GM23338 (cell line): ENCODE results near the gene TRAK1. TPM values are rescaled to one million over a fixed set of nuclear protein-coding genes. Genes with fewer than 3 reads are reported as not detected.
A peak's percentile ranks its signal among the peaks of the same experiment; 100 is the strongest.

Experiments used
- ATAC-seq: fragments of 200-7000 bp; cut with Tn5 transposase; 3 replicates; pipeline ENCODE4 v1.9.1; 2020
- DNase-seq: peaks from one replicate; pipeline ENCODE4 v3.0.0-alpha.2; 2015; ENCODE audit warnings: low spot score
- H2AFZ ChIP-seq: fragments of 200-600 bp; sonication (generic); 2 replicates; pipeline ENCODE4 v1.8.0; 2016; ENCODE audit warnings: antibody characterized with exemption, mild to moderate bottlenecking, moderate library complexity
- H3F3A ChIP-seq: fragments of 200-600 bp; sonication (generic); replicated peaks from 2 replicates; pipeline ENCODE4 v1.8.0; 2017; ENCODE audit warnings: antibody characterized with exemption, mixed run types, low read depth
- H3K27ac ChIP-seq: fragments of 200-600 bp; sonication (generic); 2 replicates; pipeline ENCODE4 v1.6.1; 2016; ENCODE audit warnings: low read depth
- H3K27me3 ChIP-seq: fragments of 200-600 bp; sonication (generic); 2 replicates; pipeline ENCODE4 v1.8.0; 2016; ENCODE audit warnings: mild to moderate bottlenecking, mixed run types, moderate library complexity; ENCODE audit not compliant: insufficient read depth
- H3K36me3 ChIP-seq: fragments of 200-600 bp; sonication (generic); 2 replicates; pipeline ENCODE4 v1.8.0; 2016; ENCODE audit warnings: mild to moderate bottlenecking; ENCODE audit not compliant: insufficient read depth
- H3K4me1 ChIP-seq: fragments of 200-600 bp; sonication (generic); 2 replicates; pipeline ENCODE4 v1.8.0; 2016; ENCODE audit warnings: mild to moderate bottlenecking, moderate library complexity; ENCODE audit not compliant: insufficient read depth
- H3K4me2 ChIP-seq: fragments of 200-600 bp; sonication (generic); 2 replicates; pipeline ENCODE4 v1.7.1; 2017; ENCODE audit warnings: mixed run types
- H3K4me3 ChIP-seq: fragments of 200-600 bp; sonication (generic); 2 replicates; pipeline ENCODE4 v1.6.1; 2016; ENCODE audit warnings: mixed run types
- H3K79me2 ChIP-seq: fragments of 200-600 bp; sonication (generic); replicated peaks from 2 replicates; pipeline ENCODE4 v1.8.0; 2017; ENCODE audit warnings: mild to moderate bottlenecking; ENCODE audit not compliant: insufficient read depth
- H3K9me2 ChIP-seq: fragments of 200-600 bp; sonication (generic); 2 replicates; pipeline ENCODE4 v1.8.0; 2017; ENCODE audit not compliant: insufficient read depth
- H4K20me1 ChIP-seq: fragments of 200-600 bp; sonication (generic); replicated peaks from 2 replicates; pipeline ENCODE4 v1.8.0; 2017; ENCODE audit warnings: mild to moderate bottlenecking; ENCODE audit not compliant: insufficient read depth
- H3K27ac Mint-ChIP-seq: 2 replicates; pipeline ENCODE4 v1.8.0; 2020; ENCODE audit warnings: inconsistent platforms, mild to moderate bottlenecking, moderate library complexity, mixed read lengths
- H3K27me3 Mint-ChIP-seq: 3 replicates; pipeline ENCODE4 v1.8.0; 2022; ENCODE audit warnings: low read depth, mild to moderate bottlenecking, moderate library complexity, mixed read lengths, inconsistent platforms; ENCODE audit not compliant: insufficient read depth, poor library complexity
- H3K36me3 Mint-ChIP-seq: 3 replicates; pipeline ENCODE4 v1.8.0; 2021; ENCODE audit warnings: low read depth, mild to moderate bottlenecking, inconsistent platforms, moderate library complexity, mixed read lengths
- H3K4me1 Mint-ChIP-seq: 3 replicates; pipeline ENCODE4 v1.8.0; 2020; ENCODE audit warnings: mild to moderate bottlenecking, inconsistent platforms, mixed read lengths
- H3K4me3 Mint-ChIP-seq: 3 replicates; pipeline ENCODE4 v1.8.0; 2021; ENCODE audit warnings: moderate library complexity, mild to moderate bottlenecking, inconsistent platforms, mixed read lengths
- H3K9me3 Mint-ChIP-seq: 3 replicates; pipeline ENCODE4 v1.8.0; 2020; ENCODE audit warnings: moderate library complexity, mild to moderate bottlenecking, inconsistent platforms, mixed read lengths
- CREB1 ChIP-seq: fragments of 250-450 bp; sonication (Bioruptor Pico); IDR thresholded peaks from 2 replicates; pipeline ENCODE4 v1.5.0; 2020; ENCODE audit warnings: low read depth, mild to moderate bottlenecking, moderate library complexity
- EZH2 ChIP-seq: fragments of 200-600 bp; sonication (generic); IDR thresholded peaks from one replicate; pipeline ENCODE4 v1.8.0; 2017; ENCODE audit warnings: antibody characterized with exemption, mild to moderate bottlenecking, low read depth; ENCODE audit not compliant: unreplicated experiment
- EZH2phosphoT487 ChIP-seq: fragments of 200-600 bp; sonication (generic); IDR thresholded peaks from one replicate; pipeline ENCODE4 v1.8.1; 2018; ENCODE audit warnings: antibody characterized with exemption; ENCODE audit not compliant: unreplicated experiment
- JUNB ChIP-seq: IDR thresholded peaks from one replicate; pipeline ENCODE4 v1.6.1; 2016; ENCODE audit warnings: antibody characterized with exemption; ENCODE audit not compliant: unreplicated experiment
- NANOG ChIP-seq: IDR thresholded peaks from 2 replicates; pipeline ENCODE4 v1.6.1; 2016; ENCODE audit warnings: antibody characterized with exemption, borderline replicate concordance
- POLR2AphosphoS5 ChIP-seq: IDR thresholded peaks from 2 replicates; pipeline ENCODE4 v1.6.1; 2016; ENCODE audit warnings: antibody characterized with exemption, low read depth
- STAT1 ChIP-seq: IDR thresholded peaks from one replicate; pipeline ENCODE4 v1.6.1; 2016; ENCODE audit warnings: antibody characterized with exemption; ENCODE audit not compliant: unreplicated experiment
- ZNF114 ChIP-seq: fragments of 250-450 bp; sonication (Bioruptor Pico); IDR thresholded peaks from 2 replicates; pipeline ENCODE4 v1.5.0; 2020; ENCODE audit warnings: mild to moderate bottlenecking, moderate library complexity
- ZNF331 ChIP-seq: fragments of 250-450 bp; sonication (Bioruptor Pico); IDR thresholded peaks from 2 replicates; pipeline ENCODE4 v1.5.0; 2020; ENCODE audit warnings: low read depth, mild to moderate bottlenecking, moderate library complexity
- polyA plus RNA-seq: library from polyadenylated mRNA; unstranded; fragments of >200 nt; fragmentation: Nextera tagmentation; extraction: Ambion mirVana; gene quantifications from 2 replicates; pipeline ENCODE4 v1.2.1, GENCODE V29; 2016
- total RNA-seq: library from RNA; depleted of rRNA; stranded (reverse); fragments of >200 nt; shearing (Covaris generic); gene quantifications from 2 replicates; pipeline ENCODE4 v1.2.3, GENCODE V29; 2014
- TF ChIP-seq, protein P1 (sequence below), 2 experiments: fragments of 200-600 bp in 1 of 2; sonication (generic) in 1 of 2; conservative IDR thresholded peaks; 2 replicates each; pipeline versions ENCODE4 v1.5.1 to v1.6.1; 2016 to 2017; ENCODE audit warnings: antibody characterized with exemption in 2 of 2, low read depth in 2 of 2, mild to moderate bottlenecking in 2 of 2, moderate library complexity in 1 of 2
- TF ChIP-seq, protein P2 (sequence below): IDR thresholded peaks from one replicate; pipeline ENCODE4 v1.6.1; 2018; ENCODE audit warnings: antibody characterized with exemption; ENCODE audit not compliant: unreplicated experiment
- TF ChIP-seq, protein P3 (sequence below): IDR thresholded peaks from 2 replicates; pipeline ENCODE4 v1.6.1; 2016; ENCODE audit warnings: antibody characterized with exemption
- TF ChIP-seq, protein P4 (sequence below): fragments of 250-450 bp; sonication (Bioruptor Pico); IDR thresholded peaks from 2 replicates; pipeline ENCODE4 v1.5.0; 2020; ENCODE audit warnings: mild to moderate bottlenecking, moderate library complexity

The TRAK1 gene
- total and polyA plus RNA-seq, 2 experiments from 2014 or later = 13.4 to 47.4 TPM

DNA sequence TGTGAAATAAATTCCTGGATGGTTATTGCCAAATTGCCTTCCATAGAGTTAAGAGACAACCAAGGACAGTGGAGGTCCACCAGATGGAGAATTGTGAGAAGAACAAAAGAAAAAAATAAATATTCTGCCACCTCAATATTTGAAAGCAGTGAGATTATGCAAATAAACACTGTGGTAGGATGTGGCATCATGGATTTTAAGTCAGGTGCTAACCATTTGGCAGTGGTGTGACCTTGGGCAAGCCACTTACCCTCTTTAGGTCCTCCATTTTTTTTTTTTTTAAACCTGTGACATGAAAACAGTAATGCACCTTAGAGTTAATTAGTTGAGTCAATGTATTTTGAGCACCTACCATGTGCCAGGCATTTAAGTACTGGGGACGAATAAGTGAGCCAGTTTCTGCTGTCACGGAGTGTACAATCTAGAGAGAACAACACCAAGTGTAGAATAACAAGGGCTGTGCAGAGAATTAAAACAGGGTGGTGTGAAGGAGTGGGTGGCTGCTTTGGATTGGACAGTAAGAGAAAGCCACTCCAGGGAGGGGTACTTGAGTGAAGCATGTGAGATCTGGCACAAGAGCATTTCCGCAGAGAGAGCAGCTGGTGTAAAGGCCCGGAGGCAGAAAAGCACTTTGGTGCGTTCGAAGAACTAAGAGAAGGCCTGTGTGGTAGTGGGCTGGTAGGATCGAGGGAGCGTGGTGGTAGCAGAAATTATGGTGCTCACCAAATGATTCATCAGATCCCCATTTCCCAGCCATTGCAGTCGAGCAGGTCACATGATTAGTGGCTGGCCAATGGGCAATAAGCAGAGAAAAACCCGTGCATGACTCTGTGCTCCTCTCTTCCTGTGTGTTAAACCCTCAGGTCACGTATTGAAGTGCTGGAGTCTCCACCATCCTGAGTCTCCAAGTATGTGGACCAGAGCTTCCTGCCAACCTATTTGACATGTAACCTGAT, 135.6 kb downstream of the TRAK1 start:
- Histone ChIP-seq H3K9me2 (0 out of 2 replicates have a peak, but pooled peaks cover 4% of the 10 kb centered on the region), H3K36me3 (no peaks in the 10 kb centered on the region), H3K4me2 (no peak overlapping the region), H3K27me3 (no peaks in the 10 kb centered on the region), H3K79me2 (no peaks in the 10 kb centered on the region), H2AFZ (no peak overlapping the region), H3K27ac (no peak overlapping the region), H3K4me1 (no peaks in the 10 kb centered on the region; the same call in 1 of the 2 replicates), H4K20me1 (no peaks in the 10 kb centered on the region), H3F3A (no peaks in the 10 kb centered on the region), H3K4me3 (no peak overlapping the region)
- Mint-ChIP-seq H3K27me3 (peaks cover 5% of the 10 kb centered on the region), H3K9me3 (no peaks in the 10 kb centered on the region; the same call in 2 of the 3 replicates), H3K27ac (no peak overlapping the region), H3K4me1 (0 out of 3 replicates have a peak, but pooled peaks cover 3% of the 10 kb centered on the region), H3K36me3 (peaks cover 18% of the 10 kb centered on the region), H3K4me3 (no peak overlapping the region)
- no peak for TF ChIP-seq ZNF114 (CRISPR knock-in tag)
- TF ChIP-seq, protein P1, sequence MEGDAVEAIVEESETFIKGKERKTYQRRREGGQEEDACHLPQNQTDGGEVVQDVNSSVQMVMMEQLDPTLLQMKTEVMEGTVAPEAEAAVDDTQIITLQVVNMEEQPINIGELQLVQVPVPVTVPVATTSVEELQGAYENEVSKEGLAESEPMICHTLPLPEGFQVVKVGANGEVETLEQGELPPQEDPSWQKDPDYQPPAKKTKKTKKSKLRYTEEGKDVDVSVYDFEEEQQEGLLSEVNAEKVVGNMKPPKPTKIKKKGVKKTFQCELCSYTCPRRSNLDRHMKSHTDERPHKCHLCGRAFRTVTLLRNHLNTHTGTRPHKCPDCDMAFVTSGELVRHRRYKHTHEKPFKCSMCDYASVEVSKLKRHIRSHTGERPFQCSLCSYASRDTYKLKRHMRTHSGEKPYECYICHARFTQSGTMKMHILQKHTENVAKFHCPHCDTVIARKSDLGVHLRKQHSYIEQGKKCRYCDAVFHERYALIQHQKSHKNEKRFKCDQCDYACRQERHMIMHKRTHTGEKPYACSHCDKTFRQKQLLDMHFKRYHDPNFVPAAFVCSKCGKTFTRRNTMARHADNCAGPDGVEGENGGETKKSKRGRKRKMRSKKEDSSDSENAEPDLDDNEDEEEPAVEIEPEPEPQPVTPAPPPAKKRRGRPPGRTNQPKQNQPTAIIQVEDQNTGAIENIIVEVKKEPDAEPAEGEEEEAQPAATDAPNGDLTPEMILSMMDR (conservative IDR thresholded peaks at IDR 0.05; ENCODE audit: low read depth in 2 of 2) = no peak
- no peak for TF ChIP-seq EZH2phosphoT487
- no peak for TF ChIP-seq STAT1
- TF ChIP-seq ZNF331 (CRISPR knock-in tag) = no peak
- no peak for TF ChIP-seq EZH2
- TF ChIP-seq, protein P2, sequence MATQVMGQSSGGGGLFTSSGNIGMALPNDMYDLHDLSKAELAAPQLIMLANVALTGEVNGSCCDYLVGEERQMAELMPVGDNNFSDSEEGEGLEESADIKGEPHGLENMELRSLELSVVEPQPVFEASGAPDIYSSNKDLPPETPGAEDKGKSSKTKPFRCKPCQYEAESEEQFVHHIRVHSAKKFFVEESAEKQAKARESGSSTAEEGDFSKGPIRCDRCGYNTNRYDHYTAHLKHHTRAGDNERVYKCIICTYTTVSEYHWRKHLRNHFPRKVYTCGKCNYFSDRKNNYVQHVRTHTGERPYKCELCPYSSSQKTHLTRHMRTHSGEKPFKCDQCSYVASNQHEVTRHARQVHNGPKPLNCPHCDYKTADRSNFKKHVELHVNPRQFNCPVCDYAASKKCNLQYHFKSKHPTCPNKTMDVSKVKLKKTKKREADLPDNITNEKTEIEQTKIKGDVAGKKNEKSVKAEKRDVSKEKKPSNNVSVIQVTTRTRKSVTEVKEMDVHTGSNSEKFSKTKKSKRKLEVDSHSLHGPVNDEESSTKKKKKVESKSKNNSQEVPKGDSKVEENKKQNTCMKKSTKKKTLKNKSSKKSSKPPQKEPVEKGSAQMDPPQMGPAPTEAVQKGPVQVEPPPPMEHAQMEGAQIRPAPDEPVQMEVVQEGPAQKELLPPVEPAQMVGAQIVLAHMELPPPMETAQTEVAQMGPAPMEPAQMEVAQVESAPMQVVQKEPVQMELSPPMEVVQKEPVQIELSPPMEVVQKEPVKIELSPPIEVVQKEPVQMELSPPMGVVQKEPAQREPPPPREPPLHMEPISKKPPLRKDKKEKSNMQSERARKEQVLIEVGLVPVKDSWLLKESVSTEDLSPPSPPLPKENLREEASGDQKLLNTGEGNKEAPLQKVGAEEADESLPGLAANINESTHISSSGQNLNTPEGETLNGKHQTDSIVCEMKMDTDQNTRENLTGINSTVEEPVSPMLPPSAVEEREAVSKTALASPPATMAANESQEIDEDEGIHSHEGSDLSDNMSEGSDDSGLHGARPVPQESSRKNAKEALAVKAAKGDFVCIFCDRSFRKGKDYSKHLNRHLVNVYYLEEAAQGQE = no peak
- no peak for TF ChIP-seq JUNB
- TF ChIP-seq, protein P3, sequence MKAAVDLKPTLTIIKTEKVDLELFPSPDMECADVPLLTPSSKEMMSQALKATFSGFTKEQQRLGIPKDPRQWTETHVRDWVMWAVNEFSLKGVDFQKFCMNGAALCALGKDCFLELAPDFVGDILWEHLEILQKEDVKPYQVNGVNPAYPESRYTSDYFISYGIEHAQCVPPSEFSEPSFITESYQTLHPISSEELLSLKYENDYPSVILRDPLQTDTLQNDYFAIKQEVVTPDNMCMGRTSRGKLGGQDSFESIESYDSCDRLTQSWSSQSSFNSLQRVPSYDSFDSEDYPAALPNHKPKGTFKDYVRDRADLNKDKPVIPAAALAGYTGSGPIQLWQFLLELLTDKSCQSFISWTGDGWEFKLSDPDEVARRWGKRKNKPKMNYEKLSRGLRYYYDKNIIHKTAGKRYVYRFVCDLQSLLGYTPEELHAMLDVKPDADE = no peak
- no peak for TF ChIP-seq CREB1 (CRISPR knock-in tag)
- TF ChIP-seq, protein P4, sequence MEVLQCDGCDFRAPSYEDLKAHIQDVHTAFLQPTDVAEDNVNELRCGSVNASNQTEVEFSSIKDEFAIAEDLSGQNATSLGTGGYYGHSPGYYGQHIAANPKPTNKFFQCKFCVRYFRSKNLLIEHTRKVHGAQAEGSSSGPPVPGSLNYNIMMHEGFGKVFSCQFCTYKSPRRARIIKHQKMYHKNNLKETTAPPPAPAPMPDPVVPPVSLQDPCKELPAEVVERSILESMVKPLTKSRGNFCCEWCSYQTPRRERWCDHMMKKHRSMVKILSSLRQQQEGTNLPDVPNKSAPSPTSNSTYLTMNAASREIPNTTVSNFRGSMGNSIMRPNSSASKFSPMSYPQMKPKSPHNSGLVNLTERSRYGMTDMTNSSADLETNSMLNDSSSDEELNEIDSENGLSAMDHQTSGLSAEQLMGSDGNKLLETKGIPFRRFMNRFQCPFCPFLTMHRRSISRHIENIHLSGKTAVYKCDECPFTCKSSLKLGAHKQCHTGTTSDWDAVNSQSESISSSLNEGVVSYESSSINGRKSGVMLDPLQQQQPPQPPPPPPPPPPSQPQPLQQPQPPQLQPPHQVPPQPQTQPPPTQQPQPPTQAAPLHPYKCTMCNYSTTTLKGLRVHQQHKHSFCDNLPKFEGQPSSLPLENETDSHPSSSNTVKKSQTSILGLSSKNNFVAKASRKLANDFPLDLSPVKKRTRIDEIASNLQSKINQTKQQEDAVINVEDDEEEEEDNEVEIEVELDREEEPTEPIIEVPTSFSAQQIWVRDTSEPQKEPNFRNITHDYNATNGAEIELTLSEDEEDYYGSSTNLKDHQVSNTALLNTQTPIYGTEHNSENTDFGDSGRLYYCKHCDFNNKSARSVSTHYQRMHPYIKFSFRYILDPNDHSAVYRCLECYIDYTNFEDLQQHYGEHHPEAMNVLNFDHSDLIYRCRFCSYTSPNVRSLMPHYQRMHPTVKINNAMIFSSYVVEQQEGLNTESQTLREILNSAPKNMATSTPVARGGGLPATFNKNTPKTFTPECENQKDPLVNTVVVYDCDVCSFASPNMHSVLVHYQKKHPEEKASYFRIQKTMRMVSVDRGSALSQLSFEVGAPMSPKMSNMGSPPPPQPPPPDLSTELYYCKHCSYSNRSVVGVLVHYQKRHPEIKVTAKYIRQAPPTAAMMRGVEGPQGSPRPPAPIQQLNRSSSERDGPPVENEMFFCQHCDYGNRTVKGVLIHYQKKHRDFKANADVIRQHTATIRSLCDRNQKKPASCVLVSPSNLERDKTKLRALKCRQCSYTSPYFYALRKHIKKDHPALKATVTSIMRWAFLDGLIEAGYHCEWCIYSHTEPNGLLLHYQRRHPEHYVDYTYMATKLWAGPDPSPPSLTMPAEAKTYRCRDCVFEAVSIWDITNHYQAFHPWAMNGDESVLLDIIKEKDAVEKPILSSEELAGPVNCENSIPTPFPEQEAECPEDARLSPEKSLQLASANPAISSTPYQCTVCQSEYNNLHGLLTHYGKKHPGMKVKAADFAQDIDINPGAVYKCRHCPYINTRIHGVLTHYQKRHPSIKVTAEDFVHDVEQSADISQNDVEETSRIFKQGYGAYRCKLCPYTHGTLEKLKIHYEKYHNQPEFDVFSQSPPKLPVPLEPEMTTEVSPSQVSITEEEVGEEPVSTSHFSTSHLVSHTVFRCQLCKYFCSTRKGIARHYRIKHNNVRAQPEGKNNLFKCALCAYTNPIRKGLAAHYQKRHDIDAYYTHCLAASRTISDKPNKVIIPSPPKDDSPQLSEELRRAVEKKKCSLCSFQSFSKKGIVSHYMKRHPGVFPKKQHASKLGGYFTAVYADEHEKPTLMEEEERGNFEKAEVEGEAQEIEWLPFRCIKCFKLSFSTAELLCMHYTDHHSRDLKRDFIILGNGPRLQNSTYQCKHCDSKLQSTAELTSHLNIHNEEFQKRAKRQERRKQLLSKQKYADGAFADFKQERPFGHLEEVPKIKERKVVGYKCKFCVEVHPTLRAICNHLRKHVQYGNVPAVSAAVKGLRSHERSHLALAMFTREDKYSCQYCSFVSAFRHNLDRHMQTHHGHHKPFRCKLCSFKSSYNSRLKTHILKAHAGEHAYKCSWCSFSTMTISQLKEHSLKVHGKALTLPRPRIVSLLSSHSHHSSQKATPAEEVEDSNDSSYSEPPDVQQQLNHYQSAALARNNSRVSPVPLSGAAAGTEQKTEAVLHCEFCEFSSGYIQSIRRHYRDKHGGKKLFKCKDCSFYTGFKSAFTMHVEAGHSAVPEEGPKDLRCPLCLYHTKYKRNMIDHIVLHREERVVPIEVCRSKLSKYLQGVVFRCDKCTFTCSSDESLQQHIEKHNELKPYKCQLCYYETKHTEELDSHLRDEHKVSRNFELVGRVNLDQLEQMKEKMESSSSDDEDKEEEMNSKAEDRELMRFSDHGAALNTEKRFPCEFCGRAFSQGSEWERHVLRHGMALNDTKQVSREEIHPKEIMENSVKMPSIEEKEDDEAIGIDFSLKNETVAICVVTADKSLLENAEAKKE (CRISPR knock-in tag) = no peak
- no peak for TF ChIP-seq NANOG
- TF ChIP-seq POLR2AphosphoS5 = no peak
- ATAC-seq = no peak
- DNase-seq = peak; percentile 32
